ENCODE results near the gene CNGA3.

The CNGA3 gene

DNA sequence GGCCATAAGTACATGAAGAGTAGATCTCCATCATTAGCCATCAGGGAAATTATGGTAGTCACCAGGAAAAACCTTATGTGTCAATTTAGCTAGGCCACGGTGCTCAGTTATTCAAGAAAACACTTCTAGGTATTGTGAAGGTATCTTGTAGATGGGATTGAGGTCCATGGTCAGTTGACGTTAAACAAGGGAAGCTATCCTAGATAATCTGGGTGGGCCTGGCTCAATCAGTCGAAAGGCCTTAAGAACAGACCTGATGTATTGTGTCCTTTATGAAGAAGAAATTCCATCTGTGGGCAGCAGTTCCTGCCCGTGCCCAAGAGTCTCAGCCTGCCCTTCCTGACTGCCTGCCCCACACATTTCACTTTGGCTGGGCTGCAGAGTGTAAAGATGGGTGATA, 16.7 kb upstream of the CNGA3 start:
- peaks cover 15% of the 10 kb centered on the region for H3K4me1 ChIP-seq (ENCODE audit: control insufficient read depth, insufficient read depth, low read length, unreplicated experiment)
- no peak overlapping the region for H3K4me3 ChIP-seq (ENCODE audit: low read depth, low read length)
- H3K36me3 ChIP-seq (ENCODE audit: insufficient read depth, low read length): no peaks in the 10 kb centered on the region
- H3K27ac ChIP-seq (ENCODE audit: low read depth, low read length): no peak overlapping the region
- no peaks in the 10 kb centered on the region for H3K79me2 ChIP-seq (ENCODE audit: control insufficient read depth, insufficient read depth, low read length, unreplicated experiment)
- no peaks in the 10 kb centered on the region for H3K27me3 ChIP-seq (ENCODE audit: insufficient read depth, low read length)
- no peak overlapping the region for H2AFZ ChIP-seq (ENCODE audit: low read length, unreplicated experiment)

DNA sequence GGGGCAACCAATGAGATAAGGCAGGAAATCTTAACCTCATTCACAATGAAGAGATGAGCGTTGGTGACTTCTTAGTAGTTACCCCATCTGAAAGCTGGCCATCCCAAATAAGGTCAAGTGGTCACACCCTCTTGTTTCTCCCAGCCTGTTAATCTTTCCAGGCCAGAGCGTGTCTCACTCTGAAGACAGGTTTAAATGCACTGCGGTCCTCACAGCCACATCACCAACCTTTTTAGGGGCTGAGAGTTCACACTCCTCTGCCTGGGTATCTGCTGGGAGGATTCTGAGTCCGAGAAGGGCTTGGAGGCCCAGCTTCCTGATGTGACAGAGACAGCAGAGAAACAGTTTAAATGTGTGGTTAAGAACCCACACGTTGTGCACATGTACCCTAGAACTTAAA, 13.3 kb upstream of the CNGA3 start:
- Histone ChIP-seq H3K27ac (ENCODE audit: low read depth, low read length) (no peak overlapping the region), H3K4me1 (ENCODE audit: control insufficient read depth, insufficient read depth, low read length, unreplicated experiment) (peaks cover 23% of the 10 kb centered on the region), H3K4me3 (ENCODE audit: low read depth, low read length) (no peak overlapping the region), H3K36me3 (ENCODE audit: insufficient read depth, low read length) (no peaks in the 10 kb centered on the region), H3K27me3 (ENCODE audit: insufficient read depth, low read length) (no peaks in the 10 kb centered on the region), H2AFZ (ENCODE audit: low read length, unreplicated experiment) (no peak overlapping the region), H3K79me2 (ENCODE audit: control insufficient read depth, insufficient read depth, low read length, unreplicated experiment) (no peaks in the 10 kb centered on the region)

- peaks cover 23% of the 10 kb centered on the region for H3K4me1 ChIP-seq (ENCODE audit: control insufficient read depth, insufficient read depth, low read length, unreplicated experiment)
- H3K79me2 ChIP-seq (ENCODE audit: control insufficient read depth, insufficient read depth, low read length, unreplicated experiment): no peaks in the 10 kb centered on the region
- no peaks in the 10 kb centered on the region for H3K36me3 ChIP-seq (ENCODE audit: insufficient read depth, low read length)
- H3K4me3 ChIP-seq (ENCODE audit: low read depth, low read length): peak overlapping the region; percentile 56
- H2AFZ ChIP-seq (ENCODE audit: low read length, unreplicated experiment): peak overlapping the region; percentile 61
- peak overlapping the region; percentile 91 for H3K27ac ChIP-seq (ENCODE audit: low read depth, low read length)
- no peaks in the 10 kb centered on the region for H3K27me3 ChIP-seq (ENCODE audit: insufficient read depth, low read length)
These were observed 12.3 kb upstream of the CNGA3 start for GRCh38 chr2:98333922-98334321.

- peak overlapping the region; percentile 72 for H2AFZ ChIP-seq (ENCODE audit: low read length, unreplicated experiment)
- H3K27ac ChIP-seq (ENCODE audit: low read depth, low read length): peak overlapping the region; percentile 91
- H3K27me3 ChIP-seq (ENCODE audit: insufficient read depth, low read length): no peaks in the 10 kb centered on the region
- peak overlapping the region; percentile 56 for H3K4me3 ChIP-seq (ENCODE audit: low read depth, low read length)
- H3K79me2 ChIP-seq (ENCODE audit: control insufficient read depth, insufficient read depth, low read length, unreplicated experiment): no peaks in the 10 kb centered on the region
- peaks cover 23% of the 10 kb centered on the region for H3K4me1 ChIP-seq (ENCODE audit: control insufficient read depth, insufficient read depth, low read length, unreplicated experiment)
- no peaks in the 10 kb centered on the region for H3K36me3 ChIP-seq (ENCODE audit: insufficient read depth, low read length)
These were observed 11.7 kb upstream of the CNGA3 start for GRCh38 chr2:98334439-98335078.

GRCh38 chr2:98335271-98335670, 11.0 kb upstream of the CNGA3 start:
- no peak overlapping the region; the same call in 1 of the 2 replicates for H3K27ac ChIP-seq (ENCODE audit: low read depth, low read length)
- H3K4me3 ChIP-seq (ENCODE audit: low read depth, low read length): no peak overlapping the region
- H3K27me3 ChIP-seq (ENCODE audit: insufficient read depth, low read length): no peaks in the 10 kb centered on the region
- H3K4me1 ChIP-seq (ENCODE audit: control insufficient read depth, insufficient read depth, low read length, unreplicated experiment): peaks cover 23% of the 10 kb centered on the region
- H2AFZ ChIP-seq (ENCODE audit: low read length, unreplicated experiment): no peak overlapping the region
- H3K79me2 ChIP-seq (ENCODE audit: control insufficient read depth, insufficient read depth, low read length, unreplicated experiment): no peaks in the 10 kb centered on the region
- no peaks in the 10 kb centered on the region for H3K36me3 ChIP-seq (ENCODE audit: insufficient read depth, low read length)

- Histone ChIP-seq H3K27ac (ENCODE audit: low read depth, low read length) (no peak overlapping the region), H3K4me3 (ENCODE audit: low read depth, low read length) (no peak overlapping the region), H3K79me2 (ENCODE audit: control insufficient read depth, insufficient read depth, low read length, unreplicated experiment) (no peaks in the 10 kb centered on the region), H3K4me1 (ENCODE audit: control insufficient read depth, insufficient read depth, low read length, unreplicated experiment) (no peaks in the 10 kb centered on the region), H3K27me3 (ENCODE audit: insufficient read depth, low read length) (peaks cover 41% of the 10 kb centered on the region), H3K36me3 (ENCODE audit: insufficient read depth, low read length) (no peaks in the 10 kb centered on the region), H2AFZ (ENCODE audit: low read length, unreplicated experiment) (no peak overlapping the region)
These were observed 5.0 kb upstream of the CNGA3 start for GRCh38 chr2:98341241-98341640.

- H3K27ac ChIP-seq (ENCODE audit: low read depth, low read length): no peak overlapping the region
- H3K4me3 ChIP-seq (ENCODE audit: low read depth, low read length): no peak overlapping the region
- peaks cover 61% of the 10 kb centered on the region for H3K27me3 ChIP-seq (ENCODE audit: insufficient read depth, low read length)
These were observed 3.0 kb upstream of the CNGA3 start for GRCh38 chr2:98343285-98343684.

DNA sequence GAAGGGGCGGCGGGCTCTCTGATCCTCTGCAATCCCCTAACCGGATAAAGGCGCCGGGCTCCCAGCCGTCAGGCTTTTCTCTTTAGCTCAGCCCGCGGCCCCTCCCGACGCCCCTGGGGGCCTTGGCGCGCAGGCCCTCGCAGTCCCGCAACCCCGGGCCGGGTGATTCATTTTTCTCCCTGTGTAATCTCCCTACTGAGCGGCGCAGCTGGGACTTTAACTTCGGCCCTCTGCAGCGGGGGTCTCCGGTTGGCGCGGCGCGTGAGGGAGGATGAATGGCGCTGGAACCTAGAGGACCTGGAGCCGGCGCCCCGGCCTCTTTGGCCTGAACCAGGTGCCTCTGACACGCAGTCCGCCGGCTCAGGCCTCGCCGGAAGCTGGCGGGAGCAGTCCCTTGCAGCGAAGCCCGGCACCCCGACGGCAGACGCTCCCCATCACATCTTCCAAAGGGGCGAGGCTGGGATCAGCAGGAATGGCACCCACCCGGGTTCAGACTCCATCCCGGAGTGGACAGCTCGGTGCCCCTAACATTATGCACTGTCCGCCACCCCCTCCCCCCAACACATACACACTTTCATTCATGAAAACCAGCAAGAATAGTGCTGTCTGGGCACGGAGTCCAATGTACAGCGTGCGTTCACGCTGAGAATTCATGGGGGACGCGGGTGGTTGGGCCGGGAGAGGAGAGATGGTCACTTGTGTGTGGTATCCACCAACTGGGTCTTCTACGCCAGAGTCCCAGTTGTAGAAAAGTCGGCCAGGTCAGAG, 1.2 kb downstream of the CNGA3 start:
- H3K4me3 ChIP-seq (ENCODE audit: low read depth, low read length): no peak overlapping the region
- no peaks in the 10 kb centered on the region for H3K79me2 ChIP-seq (ENCODE audit: control insufficient read depth, insufficient read depth, low read length, unreplicated experiment)
- no peaks in the 10 kb centered on the region for H3K36me3 ChIP-seq (ENCODE audit: insufficient read depth, low read length)
- H3K27me3 ChIP-seq (ENCODE audit: insufficient read depth, low read length): peaks cover 100% of the 10 kb centered on the region
- H3K4me1 ChIP-seq (ENCODE audit: control insufficient read depth, insufficient read depth, low read length, unreplicated experiment): no peaks in the 10 kb centered on the region
- H2AFZ ChIP-seq (ENCODE audit: low read length, unreplicated experiment): no peak overlapping the region
- H3K27ac ChIP-seq (ENCODE audit: low read depth, low read length): no peak overlapping the region

More at GRCh38 chr2:98343285-98343684, 3.0 kb upstream of the CNGA3 start:
- no peaks in the 10 kb centered on the region for H3K79me2 ChIP-seq (ENCODE audit: control insufficient read depth, insufficient read depth, low read length, unreplicated experiment)
- H2AFZ ChIP-seq (ENCODE audit: low read length, unreplicated experiment): no peak overlapping the region
- H3K4me1 ChIP-seq (ENCODE audit: control insufficient read depth, insufficient read depth, low read length, unreplicated experiment): no peaks in the 10 kb centered on the region
- no peaks in the 10 kb centered on the region for H3K36me3 ChIP-seq (ENCODE audit: insufficient read depth, low read length)

GRCh38 chr2:98348066-98348561, 1.9 kb downstream of the CNGA3 start:
- no peak overlapping the region for H3K4me3 ChIP-seq (ENCODE audit: low read depth, low read length)
- H3K4me1 ChIP-seq (ENCODE audit: control insufficient read depth, insufficient read depth, low read length, unreplicated experiment): no peaks in the 10 kb centered on the region
- no peaks in the 10 kb centered on the region for H3K79me2 ChIP-seq (ENCODE audit: control insufficient read depth, insufficient read depth, low read length, unreplicated experiment)
- no peak overlapping the region for H3K27ac ChIP-seq (ENCODE audit: low read depth, low read length)
- H3K36me3 ChIP-seq (ENCODE audit: insufficient read depth, low read length): no peaks in the 10 kb centered on the region
- no peak overlapping the region for H2AFZ ChIP-seq (ENCODE audit: low read length, unreplicated experiment)
- peaks cover 100% of the 10 kb centered on the region for H3K27me3 ChIP-seq (ENCODE audit: insufficient read depth, low read length)

- no peaks in the 10 kb centered on the region for H3K79me2 ChIP-seq (ENCODE audit: control insufficient read depth, insufficient read depth, low read length, unreplicated experiment)
- no peaks in the 10 kb centered on the region for H3K4me1 ChIP-seq (ENCODE audit: control insufficient read depth, insufficient read depth, low read length, unreplicated experiment)
- no peak overlapping the region for H3K4me3 ChIP-seq (ENCODE audit: low read depth, low read length)
- H2AFZ ChIP-seq (ENCODE audit: low read length, unreplicated experiment): no peak overlapping the region
- no peaks in the 10 kb centered on the region for H3K36me3 ChIP-seq (ENCODE audit: insufficient read depth, low read length)
- H3K27me3 ChIP-seq (ENCODE audit: insufficient read depth, low read length): peaks cover 85% of the 10 kb centered on the region
- H3K27ac ChIP-seq (ENCODE audit: low read depth, low read length): no peak overlapping the region
These were observed 4.2 kb downstream of the CNGA3 start for GRCh38 chr2:98350411-98350810.

GRCh38 chr2:98355881-98356280, 9.6 kb downstream of the CNGA3 start:
- no peaks in the 10 kb centered on the region for H3K79me2 ChIP-seq (ENCODE audit: control insufficient read depth, insufficient read depth, low read length, unreplicated experiment)
- H3K4me3 ChIP-seq (ENCODE audit: low read depth, low read length): no peak overlapping the region
- H3K4me1 ChIP-seq (ENCODE audit: control insufficient read depth, insufficient read depth, low read length, unreplicated experiment): no peaks in the 10 kb centered on the region
- peaks cover 61% of the 10 kb centered on the region for H3K27me3 ChIP-seq (ENCODE audit: insufficient read depth, low read length)
- no peak overlapping the region for H2AFZ ChIP-seq (ENCODE audit: low read length, unreplicated experiment)
- no peaks in the 10 kb centered on the region for H3K36me3 ChIP-seq (ENCODE audit: insufficient read depth, low read length)
- no peak overlapping the region for H3K27ac ChIP-seq (ENCODE audit: low read depth, low read length)
